Testis (tissue), 3 donors: ENCODE data around the gene AKAP10. TPM values are rescaled to one million over a fixed set of nuclear protein-coding genes. Genes with fewer than 3 reads are reported as not detected.
"Not testable (repeated sequence)": the region's sequence is repeated elsewhere in the genome, so short reads cannot be mapped to it uniquely, and the experiment has no call there.

ENCODE experiments used
- DNase-seq: peaks from one replicate; pipeline ENCODE4 v3.0.0-alpha.2; 2019
- H3K27ac ChIP-seq, 2 donors: fragments of 200-600 bp; sonication (generic); one replicate each; pipeline ENCODE4 v1.5.1; 2019
- H3K27me3 ChIP-seq: fragments of 200-600 bp; sonication (generic); one replicate; pipeline ENCODE4 v1.5.1; 2019
- H3K36me3 ChIP-seq: fragments of 200-600 bp; sonication (generic); one replicate; pipeline ENCODE4 v1.5.1; 2017; ENCODE audit warnings: low read depth; ENCODE audit errors: missing control alignments
- H3K4me1 ChIP-seq: fragments of 200-600 bp; sonication (generic); one replicate; pipeline ENCODE4 v1.5.1; 2019
- H3K4me3 ChIP-seq, 2 donors: fragments of 200-600 bp; sonication (generic); one replicate each; pipeline ENCODE4 v1.5.1; 2017 to 2019
- H3K9me3 ChIP-seq: fragments of 200-600 bp; sonication (generic); one replicate; pipeline ENCODE4 v1.5.1; 2017
- CTCF ChIP-seq, 3 experiments: fragments of 450-650 bp in 2 of 3; fragments of 200-600 bp in 1 of 3; sonication (generic) in 1 of 3; IDR thresholded peaks; one replicate each; pipeline ENCODE4 v1.5.1; 2016 to 2019; ENCODE audit warnings: antibody characterized with exemption in 3 of 3, mild to moderate bottlenecking in 2 of 3, moderate library complexity in 1 of 3
- POLR2A ChIP-seq: fragments of 450-650 bp; IDR thresholded peaks from one replicate; pipeline ENCODE4 v1.6.1; 2017; ENCODE audit warnings: antibody characterized with exemption, mild to moderate bottlenecking, moderate library complexity
- WGBS, 2 donors: methylation state at CpG; one replicate each; pipeline ENCODE4 v1.1.5; 2018; 5-methylcytosine and 5-hydroxymethylcytosine counted together
- intact Hi-C: fragments of 100-400 bp; cut with DNase I; formaldehyde crosslinking; loops from one replicate; pipeline ENCODE4 v1.15.1; 2023; ENCODE audit warnings: low total_unique reads
- polyA plus RNA-seq: library from polyadenylated mRNA; stranded (reverse); fragments of 350-450 nt; fragmentation: Illumina TruSeq; extraction: RNeasy Lipid Tissue Mini Kit (QIAGEN cat#74804); gene quantifications from one replicate; pipeline ENCODE4 v1.2.3, GENCODE V29; 2014; ENCODE audit warnings: low read depth, low replicate concordance; ENCODE audit not compliant: insufficient read depth
- total RNA-seq, 2 donors: library from RNA; depleted of rRNA; stranded (reverse); fragments of >200 nt; gene quantifications; one replicate each; pipeline ENCODE4 v1.2.3, GENCODE V29; 2016

Gene AKAP10
- total and polyA plus RNA-seq, 3 donors from 2014 or later = 36.0 to 40.0 (median 38.4) TPM

DNA sequence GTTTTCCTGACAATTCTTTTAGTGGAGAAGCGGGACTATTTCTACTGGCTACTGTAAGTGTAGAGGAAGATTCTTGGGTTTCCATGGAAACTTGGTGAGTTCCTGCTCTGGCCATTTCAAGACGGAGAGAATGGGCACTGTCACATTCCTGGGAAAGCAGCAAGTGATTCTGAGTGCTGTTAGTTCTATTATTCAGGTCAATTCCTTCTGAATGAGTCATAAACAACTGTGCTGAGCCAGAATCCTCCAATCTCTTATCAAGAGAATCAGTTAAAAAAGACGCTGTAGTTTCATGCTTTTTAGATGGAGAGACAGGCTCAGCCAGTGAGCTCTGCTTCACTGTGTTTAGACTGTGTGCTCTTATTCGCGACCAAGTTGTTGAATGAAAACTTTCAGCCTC, 19.6 kb downstream of the AKAP10 start:
- intact Hi-C loops = no loop called here
- TF ChIP-seq CTCF (IDR thresholded peaks at IDR 0.05) (no peak), POLR2A (no peak)
- Histone ChIP-seq H3K9me3 (no peaks in the 10 kb centered on the region), H3K4me1 (no peaks in the 10 kb centered on the region), H3K27me3 (no peaks in the 10 kb centered on the region), H3K27ac (no peak overlapping the region), H3K4me3 (no peak overlapping the region), H3K36me3 (no peaks in the 10 kb centered on the region)
- WGBS, 2 donors = 69 to 74% methylated on average over 5 of the region's 5 CpGs
- DNase-seq = no peak

DNA sequence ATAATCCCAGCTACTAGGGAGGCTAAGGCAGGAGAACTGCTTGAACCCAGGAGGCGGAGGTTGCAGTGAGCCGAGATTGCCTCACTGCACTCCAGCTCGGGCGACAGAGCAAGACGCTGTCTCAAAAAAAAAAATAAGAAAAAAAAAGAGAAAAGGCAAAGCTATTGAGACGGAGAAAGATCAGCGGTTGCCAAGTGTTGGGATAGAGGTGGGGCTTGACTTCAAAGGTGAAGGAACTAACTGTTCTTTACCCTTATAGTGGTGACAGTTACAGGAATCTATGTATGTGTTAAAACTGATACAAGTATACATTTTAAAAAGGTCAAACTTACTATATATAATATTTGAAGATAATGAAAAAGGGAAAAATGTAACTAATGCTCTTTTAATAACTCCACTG, 22.5 kb downstream of the AKAP10 start:
- intact Hi-C loops = no loop called here
- H3K4me3 ChIP-seq = no peak overlapping the region
- H3K27ac ChIP-seq = no peak overlapping the region
- DNase-seq = no peak
- H3K4me1 ChIP-seq = no peaks in the 10 kb centered on the region
- TF ChIP-seq POLR2A (no peak), CTCF (IDR thresholded peaks at IDR 0.05) (no peak)
- H3K27me3 ChIP-seq = no peaks in the 10 kb centered on the region
- 86 to 87% methylated on average over 7 of the region's 7 CpGs for WGBS, 2 donors
- no peaks in the 10 kb centered on the region for H3K9me3 ChIP-seq
- no peaks in the 10 kb centered on the region for H3K36me3 ChIP-seq

DNA sequence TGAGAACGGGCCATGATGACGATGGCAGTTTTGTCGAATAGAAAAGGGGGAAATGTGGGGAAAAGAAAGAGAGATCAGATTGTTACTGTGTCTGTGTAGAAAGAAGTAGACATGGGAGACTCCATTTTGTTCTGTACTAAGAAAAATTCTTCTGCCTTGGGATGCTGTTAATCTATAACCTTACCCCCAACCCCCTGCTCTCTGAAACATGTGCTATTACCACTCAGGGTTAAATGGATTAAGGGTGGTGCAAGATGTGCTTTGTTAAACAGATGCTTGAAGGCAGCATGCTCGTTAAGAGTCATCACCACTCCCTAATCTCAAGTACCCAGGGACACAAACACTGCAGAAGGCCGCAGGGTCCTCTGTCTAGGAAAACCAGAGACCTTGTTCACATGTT, 26.2 kb downstream of the AKAP10 start:
- WGBS, 2 donors = 48 to 68% methylated on average over 2 to 5 of the region's 5 CpGs
- intact Hi-C loops, H3K27ac ChIP-seq: not testable (repeated sequence)

GRCh38 chr17:19950624-19951195, 26.9 kb downstream of the AKAP10 start:
- H3K4me3 ChIP-seq, H3K9me3 ChIP-seq, intact Hi-C loops, H3K36me3 ChIP-seq, H3K27ac ChIP-seq, H3K4me1 ChIP-seq, DNase-seq, H3K27me3 ChIP-seq: not testable (repeated sequence)
- WGBS, 2 donors = 47 to 82% methylated on average over 12 to 41 of the region's 43 CpGs

More for the DNA sequence above, 26.2 kb downstream of the AKAP10 start:
- H3K4me3 ChIP-seq, H3K36me3 ChIP-seq, H3K27me3 ChIP-seq, DNase-seq, H3K4me1 ChIP-seq, H3K9me3 ChIP-seq: not testable (repeated sequence)

- WGBS, 2 donors = 26 to 33% methylated on average over 10 of the region's 10 CpGs
- intact Hi-C loops = no loop called here
- Histone ChIP-seq H3K27ac (no peak overlapping the region), H3K27me3 (no peaks in the 10 kb centered on the region), H3K4me1 (peaks cover 9% of the 10 kb centered on the region), H3K36me3 (no peaks in the 10 kb centered on the region), H3K9me3 (no peaks in the 10 kb centered on the region), H3K4me3 (no peak overlapping the region)
- no peak for TF ChIP-seq CTCF (IDR thresholded peaks at IDR 0.05)
- no peak for DNase-seq
Observed at GRCh38 chr17:19948116-19948943, 29.3 kb downstream of the AKAP10 start.

GRCh38 chr17:19946921-19947320, 30.7 kb downstream of the AKAP10 start:
- no peaks in the 10 kb centered on the region for H3K36me3 ChIP-seq
- TF ChIP-seq POLR2A = no peak
- no peak for TF ChIP-seq CTCF (IDR thresholded peaks at IDR 0.05)
- H3K9me3 ChIP-seq = no peaks in the 10 kb centered on the region
- no peak for DNase-seq
- intact Hi-C loops = no loop called here
- 96 to 97% methylated on average over 14 to 20 of the region's 20 CpGs for WGBS, 2 donors
- H3K27ac ChIP-seq = no peak overlapping the region
- H3K27me3 ChIP-seq = no peaks in the 10 kb centered on the region
- peaks cover 9% of the 10 kb centered on the region for H3K4me1 ChIP-seq
- no peak overlapping the region for H3K4me3 ChIP-seq
